Measurements from ENCODE around the gene DLG2.

DLG2 gene

GRCh38 chr11:85318573-85318972, 308.6 kb downstream of the DLG2 start:
- no peak for TF ChIP-seq CTCF (IDR thresholded peaks at IDR 0.05; ENCODE audit: low read depth, low read length)
- H3K4me3 ChIP-seq (ENCODE audit: low read depth, low read length): no peak overlapping the region

- H3K4me3 ChIP-seq (ENCODE audit: low read depth, low read length): no peak overlapping the region
- TF ChIP-seq CTCF (IDR thresholded peaks at IDR 0.05; ENCODE audit: low read depth, low read length): no peak
These were observed 310.2 kb downstream of the DLG2 start for GRCh38 chr11:85316967-85317366.

- H3K4me3 ChIP-seq (ENCODE audit: low read depth, low read length): no peak overlapping the region
- TF ChIP-seq CTCF (IDR thresholded peaks at IDR 0.05; ENCODE audit: low read depth, low read length): no peak
These were observed 313.4 kb downstream of the DLG2 start for GRCh38 chr11:85313741-85314140.

GRCh38 chr11:85310479-85310878, 316.7 kb downstream of the DLG2 start:
- no peak for TF ChIP-seq CTCF (IDR thresholded peaks at IDR 0.05; ENCODE audit: low read depth, low read length)
- H3K4me3 ChIP-seq (ENCODE audit: low read depth, low read length): no peak overlapping the region

- TF ChIP-seq CTCF (IDR thresholded peaks at IDR 0.05; ENCODE audit: low read depth, low read length): no peak
- no peak overlapping the region for H3K4me3 ChIP-seq (ENCODE audit: low read depth, low read length)
These were observed 319.8 kb downstream of the DLG2 start for GRCh38 chr11:85307366-85307765.

- H3K4me3 ChIP-seq (ENCODE audit: low read depth, low read length): no peak overlapping the region
- no peak for TF ChIP-seq CTCF (IDR thresholded peaks at IDR 0.05; ENCODE audit: low read depth, low read length)
These were observed 325.1 kb downstream of the DLG2 start for GRCh38 chr11:85301895-85302678.

- H3K4me3 ChIP-seq (ENCODE audit: low read depth, low read length): no peak overlapping the region
- TF ChIP-seq CTCF (IDR thresholded peaks at IDR 0.05; ENCODE audit: low read depth, low read length): no peak
These were observed 327.7 kb downstream of the DLG2 start for GRCh38 chr11:85299258-85299942.

Data from WI38 (cell line).